ENCODE results near the gene SMCO4.
"Not testable (repeated sequence)": the region's sequence is repeated elsewhere in the genome, so short reads cannot be mapped to it uniquely, and the experiment has no call there.

Gene SMCO4

GRCh38 chr11:93477684-93478234, 65.4 kb downstream of the SMCO4 start:
- no peak overlapping the region for H3K4me3 ChIP-seq (ENCODE audit: control insufficient read depth, low read depth, low read length)

GRCh38 chr11:93476796-93477195, 66.4 kb downstream of the SMCO4 start:
- TF ChIP-seq CTCF (IDR thresholded peaks at IDR 0.05; ENCODE audit: control insufficient read depth, insufficient read depth, low read depth, low read length, missing control alignments), result no peak
- H3K4me3 ChIP-seq (ENCODE audit: control insufficient read depth, low read depth, low read length), result no peak overlapping the region
- peak; percentile 50 for DNase-seq (ENCODE audit: low read depth)

More at GRCh38 chr11:93477684-93478234, 65.4 kb downstream of the SMCO4 start:
- no peak for DNase-seq (ENCODE audit: low read depth)
- TF ChIP-seq CTCF (IDR thresholded peaks at IDR 0.05; ENCODE audit: control insufficient read depth, insufficient read depth, low read depth, low read length, missing control alignments), result no peak

GRCh38 chr11:93474123-93474522, 69.1 kb downstream of the SMCO4 start:
- no peak for TF ChIP-seq CTCF (IDR thresholded peaks at IDR 0.05; ENCODE audit: control insufficient read depth, insufficient read depth, low read depth, low read length, missing control alignments)
- no peak overlapping the region for H3K4me3 ChIP-seq (ENCODE audit: control insufficient read depth, low read depth, low read length)
- no peak for DNase-seq (ENCODE audit: low read depth)

DNA sequence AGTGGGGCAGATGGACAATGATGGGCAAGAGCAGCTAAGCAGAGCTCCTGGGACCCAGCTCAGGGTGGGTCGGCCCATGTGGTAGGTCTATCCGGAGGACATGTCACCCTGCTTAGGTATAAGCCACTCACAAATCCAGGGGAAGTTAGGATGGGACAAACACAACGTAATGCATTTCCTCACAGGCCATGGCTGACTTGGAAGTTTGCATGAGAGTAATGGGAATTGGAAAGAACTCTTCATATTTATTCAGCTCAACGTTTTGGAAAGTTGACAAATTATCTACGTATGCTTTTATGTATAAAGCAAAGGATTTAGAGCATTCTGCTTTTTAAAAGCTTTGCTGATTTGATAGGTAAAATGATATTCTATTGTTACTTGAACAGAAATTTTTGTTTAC, 74.9 kb downstream of the SMCO4 start:
- no peak overlapping the region for H3K4me3 ChIP-seq (ENCODE audit: control insufficient read depth, low read depth, low read length)
- DNase-seq (ENCODE audit: low read depth), result no peak
- TF ChIP-seq CTCF (IDR thresholded peaks at IDR 0.05; ENCODE audit: control insufficient read depth, insufficient read depth, low read depth, low read length, missing control alignments), result no peak

GRCh38 chr11:93467054-93467453, 76.1 kb downstream of the SMCO4 start:
- no peak for DNase-seq (ENCODE audit: low read depth)
- TF ChIP-seq CTCF (IDR thresholded peaks at IDR 0.05; ENCODE audit: control insufficient read depth, insufficient read depth, low read depth, low read length, missing control alignments), result no peak

GRCh38 chr11:93464927-93465540, 78.2 kb downstream of the SMCO4 start:
- no peak overlapping the region for H3K4me3 ChIP-seq (ENCODE audit: control insufficient read depth, low read depth, low read length)
- DNase-seq (ENCODE audit: low read depth), result no peak
- TF ChIP-seq CTCF (IDR thresholded peaks at IDR 0.05; ENCODE audit: control insufficient read depth, insufficient read depth, low read depth, low read length, missing control alignments), result no peak

More at GRCh38 chr11:93467054-93467453, 76.1 kb downstream of the SMCO4 start:
- no peak overlapping the region for H3K4me3 ChIP-seq (ENCODE audit: control insufficient read depth, low read depth, low read length)

GRCh38 chr11:93463666-93464065, 79.5 kb downstream of the SMCO4 start:
- DNase-seq (ENCODE audit: low read depth); H3K4me3 ChIP-seq (ENCODE audit: control insufficient read depth, low read depth, low read length): not testable (repeated sequence)
